Ishikawa (cell line): Measurements from ENCODE around the gene STMN3.

ENCODE experiments used
- EP300 ChIP-seq: IDR thresholded peaks from 2 replicates; pipeline ENCODE4 v1.6.1; 2012; ENCODE audit warnings: borderline replicate concordance
- REST ChIP-seq: IDR thresholded peaks from 2 replicates; pipeline ENCODE4 v1.6.1; 2012; ENCODE audit warnings: low read depth, mild to moderate bottlenecking
- TCF12 ChIP-seq: IDR thresholded peaks from 2 replicates; pipeline ENCODE4 v1.6.1; 2012; ENCODE audit warnings: low read depth
- YY1 ChIP-seq: IDR thresholded peaks from 2 replicates; pipeline ENCODE4 v1.6.1; 2012; ENCODE audit warnings: low read depth

- TF ChIP-seq REST (no peak), EP300 (no peak), YY1 (no peak), TCF12 (no peak)
These were observed 4.2 kb downstream of the STMN3 start for GRCh38 chr20:63648895-63649589.
